CD4-positive, alpha-beta T cell (primary cell): ENCODE measurements around the gene AGPAT3. TPM values are rescaled to one million over a fixed set of nuclear protein-coding genes. Genes with fewer than 3 reads are reported as not detected.
A peak's percentile ranks its signal among the peaks of the same experiment; 100 is the strongest.

Experiments
- ATAC-seq: fragments of 200-7000 bp; cut with Tn5 transposase; one replicate; pipeline ENCODE4 v1.10.0; 2022; ENCODE audit warnings: mild to moderate bottlenecking; ENCODE audit not compliant: poor library complexity
- CTCF ChIA-PET: fragments of 350-600 bp; sonication (Branson Sonifier 250); formaldehyde crosslinking; loops from one replicate; lab custom pipeline; 2021; ENCODE audit warnings: antibody characterized with exemption, inconsistent platforms; lab: Charles Lee
- POLR2A ChIA-PET: fragments of 350-600 bp; sonication (Branson Sonifier 250); formaldehyde crosslinking; loops from one replicate; lab custom pipeline; 2021; ENCODE audit warnings: antibody characterized with exemption, inconsistent platforms; lab: Charles Lee
- DNase-seq, 14 experiments: peaks; one replicate each; pipeline ENCODE4 v3.0.0-alpha.2; 2013 to 2020; ENCODE audit warnings: mixed read lengths in 2 of 14
- H3K27ac ChIP-seq, 2 donors: one replicate each; pipeline versions ENCODE4 v1.5.1 to v1.7.0; 2013; ENCODE audit warnings: low read length in 2 of 2, low read depth in 1 of 2, mild to moderate bottlenecking in 1 of 2
- H3K27me3 ChIP-seq, 2 experiments: 1 replicate in 1 of 2; 2 replicates in 1 of 2; pipeline versions ENCODE4 v1.6.1 to v1.7.0; 2013; ENCODE audit warnings: low read length in 2 of 2, control low read depth in 1 of 2, mild to moderate bottlenecking in 1 of 2, moderate library complexity in 1 of 2; ENCODE audit not compliant: insufficient read depth in 2 of 2, control insufficient read depth in 1 of 2
- H3K36me3 ChIP-seq: one replicate; pipeline ENCODE4 v1.6.1; 2013; ENCODE audit warnings: low read length, control low read depth; ENCODE audit not compliant: insufficient read depth
- H3K4me1 ChIP-seq: one replicate; pipeline ENCODE4 v1.6.1; 2013; ENCODE audit warnings: low read length, control low read depth; ENCODE audit not compliant: insufficient read depth
- H3K4me3 ChIP-seq: one replicate; pipeline ENCODE4 v1.5.1; 2013; ENCODE audit warnings: mild to moderate bottlenecking, low read length, moderate library complexity
- H3K9me3 ChIP-seq, 2 experiments: 1 replicate in 1 of 2; 2 replicates in 1 of 2; pipeline versions ENCODE4 v1.6.1 to v1.7.0; 2013; ENCODE audit warnings: low read length in 2 of 2, mild to moderate bottlenecking in 2 of 2, control low read depth in 1 of 2, moderate library complexity in 1 of 2; ENCODE audit not compliant: control insufficient read depth in 1 of 2, insufficient read depth in 1 of 2
- H3K27ac Mint-ChIP-seq: one replicate; pipeline ENCODE4 v1.8.0; 2020; ENCODE audit warnings: mixed read lengths
- H3K27me3 Mint-ChIP-seq: one replicate; pipeline ENCODE4 v1.8.0; 2021; ENCODE audit warnings: mixed read lengths
- H3K36me3 Mint-ChIP-seq: one replicate; pipeline ENCODE4 v1.8.0; 2021; ENCODE audit warnings: low read depth, mixed read lengths
- H3K4me1 Mint-ChIP-seq: one replicate; pipeline ENCODE4 v1.8.0; 2021; ENCODE audit warnings: low read depth, mixed read lengths
- H3K4me3 Mint-ChIP-seq: one replicate; pipeline ENCODE4 v1.8.0; 2020; ENCODE audit warnings: mild to moderate bottlenecking, mixed read lengths
- H3K9me3 Mint-ChIP-seq: one replicate; pipeline ENCODE4 v1.8.0; 2020; ENCODE audit warnings: mixed read lengths
- CTCF ChIP-seq: fragments of 200-600 bp; IDR thresholded peaks from one replicate; pipeline ENCODE4 v1.8.0; 2022; ENCODE audit warnings: antibody characterized with exemption, mild to moderate bottlenecking
- intact Hi-C, 2 experiments: fragments of 100-400 bp; cut with DNase I in 1 of 2; cut with micrococcal nuclease in 1 of 2; formaldehyde crosslinking; loops; one replicate each; pipeline versions ENCODE4 v1.15.1 to v1.9.0; 2023 to 2025; cut with DNase I, micrococcal nuclease
- total RNA-seq, 174 experiments: library from RNA in 2 of 174; stranded (reverse) in 2 of 174; gene quantifications; one replicate each; pipeline ENCODE4 v1.2.3 and lab custom pipeline; 2021 to 2026

The AGPAT3 gene
- total RNA-seq, 2 experiments from 2014 or later = 40.8 to 43.4 TPM

GRCh38 chr21:43858806-43859648 lies 6.0 kb upstream of the AGPAT3 start:
- POLR2A ChIA-PET = no interaction called here
- H3K4me1 ChIP-seq = peaks cover 10% of the 10 kb centered on the region
- H3K36me3 ChIP-seq = no peaks in the 10 kb centered on the region
- H3K4me3 Mint-ChIP-seq = no peak overlapping the region
- H3K27ac Mint-ChIP-seq = no peak overlapping the region
- H3K4me3 ChIP-seq = no peak overlapping the region
- no peaks in the 10 kb centered on the region for H3K4me1 Mint-ChIP-seq
- H3K27me3 Mint-ChIP-seq = peaks cover 6% of the 10 kb centered on the region
- H3K27me3 ChIP-seq = peaks cover 0 to 2% of the 10 kb centered on the region in 2 experiments
- ATAC-seq = no peak
- no peak overlapping the region for H3K27ac ChIP-seq
- peaks cover 0 to 5% of the 10 kb centered on the region in 2 experiments for H3K9me3 ChIP-seq
- TF ChIP-seq CTCF = no peak
- CTCF ChIA-PET = no interaction called here
- no peaks in the 10 kb centered on the region for H3K9me3 Mint-ChIP-seq
- no peak for DNase-seq
- intact Hi-C loops = no loop called here
- no peaks in the 10 kb centered on the region for H3K36me3 Mint-ChIP-seq

GRCh38 chr21:43859747-43860214 lies 5.2 kb upstream of the AGPAT3 start:
- Histone ChIP-seq H3K27me3 (peaks cover 0 to 2% of the 10 kb centered on the region in 2 experiments), H3K4me1 (peaks cover 12% of the 10 kb centered on the region), H3K27ac (no peak overlapping the region), H3K9me3 (no peaks in the 10 kb centered on the region), H3K4me3 (no peak overlapping the region), H3K36me3 (no peaks in the 10 kb centered on the region)
- Mint-ChIP-seq H3K27me3 (peaks cover 5% of the 10 kb centered on the region), H3K4me1 (no peaks in the 10 kb centered on the region), H3K27ac (no peak overlapping the region), H3K9me3 (no peaks in the 10 kb centered on the region), H3K36me3 (no peaks in the 10 kb centered on the region), H3K4me3 (no peak overlapping the region)
- intact Hi-C loops = loop anchor here in 1 of 2 experiments (5.0 kb wide), 1 partner anchor 42 kb away; no protein-coding TSS in a partner anchor
- ChIA-PET CTCF (no interaction called here), POLR2A (no interaction called here)
- no peak for DNase-seq
- no peak for TF ChIP-seq CTCF
- no peak for ATAC-seq

- POLR2A ChIA-PET = no interaction called here
- Mint-ChIP-seq H3K9me3 (no peaks in the 10 kb centered on the region), H3K4me1 (peaks cover 9% of the 10 kb centered on the region)
Observed at GRCh38 chr21:43861706-43862105, 3.3 kb upstream of the AGPAT3 start.

More at GRCh38 chr21:43861706-43862105, 3.3 kb upstream of the AGPAT3 start:
- ATAC-seq (no peak), DNase-seq (no peak)
- CTCF ChIA-PET = interaction anchor here (1.5 kb wide), 1 partner anchor 114 kb away, joined by 3 read pairs; no protein-coding TSS in a partner anchor
- Histone ChIP-seq H3K4me1 (peaks cover 12% of the 10 kb centered on the region), H3K4me3 (no peak overlapping the region), H3K27me3 (no peaks in the 10 kb centered on the region), H3K27ac (no peak overlapping the region), H3K36me3 (no peaks in the 10 kb centered on the region), H3K9me3 (no peaks in the 10 kb centered on the region)
- no peak for TF ChIP-seq CTCF
- Mint-ChIP-seq H3K27me3 (no peaks in the 10 kb centered on the region), H3K36me3 (peaks cover 9% of the 10 kb centered on the region), H3K27ac (peak overlapping the region; percentile 65), H3K4me3 (peak overlapping the region; percentile 74)
- intact Hi-C loops = loop anchor here in 1 of 2 experiments (5.0 kb wide), 1 partner anchor 44 kb away; no protein-coding TSS in a partner anchor
